ENCODE measurements around the gene RXFP1. TPM values are rescaled to one million over a fixed set of nuclear protein-coding genes. Genes with fewer than 3 reads are reported as not detected.

The RXFP1 gene
- total and polyA plus RNA-seq, 7 donors, result 0.09 TPM; not detected in 6

DNA sequence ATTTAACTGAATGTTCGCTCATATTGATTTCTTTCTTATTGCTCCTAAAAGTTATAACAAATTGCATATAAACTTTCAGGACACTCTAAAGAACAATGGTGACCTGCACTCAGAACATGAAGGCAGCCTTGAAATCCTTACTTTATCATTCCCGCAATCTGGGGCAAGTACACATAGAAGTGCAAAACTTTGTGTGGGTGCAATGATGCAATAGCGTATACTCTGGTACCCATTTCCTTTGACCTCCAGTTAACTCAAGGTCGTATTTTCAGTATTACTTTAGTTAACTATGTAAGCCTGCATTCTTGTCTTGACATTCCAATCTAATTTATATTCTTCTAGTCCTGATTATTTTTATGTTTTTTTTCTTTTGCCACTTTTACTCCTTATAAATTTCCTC, 85.3 kb downstream of the RXFP1 start:
- intact Hi-C loops (cut with DNase I), result no loop called here
- Histone ChIP-seq H3K27ac (no peak overlapping the region), H3K4me3 (no peak overlapping the region), H3K4me1 (peaks cover 0 to 7% (median 0%) of the 10 kb centered on the region in 4 donors), H3K36me3 (no peaks in the 10 kb centered on the region), H3K27me3 (no peaks in the 10 kb centered on the region), H3K9me3 (no peaks in the 10 kb centered on the region)
- 83 to 88% methylated on average over 4 of the region's 4 CpGs for WGBS, 2 donors
- TF ChIP-seq, protein P1, sequence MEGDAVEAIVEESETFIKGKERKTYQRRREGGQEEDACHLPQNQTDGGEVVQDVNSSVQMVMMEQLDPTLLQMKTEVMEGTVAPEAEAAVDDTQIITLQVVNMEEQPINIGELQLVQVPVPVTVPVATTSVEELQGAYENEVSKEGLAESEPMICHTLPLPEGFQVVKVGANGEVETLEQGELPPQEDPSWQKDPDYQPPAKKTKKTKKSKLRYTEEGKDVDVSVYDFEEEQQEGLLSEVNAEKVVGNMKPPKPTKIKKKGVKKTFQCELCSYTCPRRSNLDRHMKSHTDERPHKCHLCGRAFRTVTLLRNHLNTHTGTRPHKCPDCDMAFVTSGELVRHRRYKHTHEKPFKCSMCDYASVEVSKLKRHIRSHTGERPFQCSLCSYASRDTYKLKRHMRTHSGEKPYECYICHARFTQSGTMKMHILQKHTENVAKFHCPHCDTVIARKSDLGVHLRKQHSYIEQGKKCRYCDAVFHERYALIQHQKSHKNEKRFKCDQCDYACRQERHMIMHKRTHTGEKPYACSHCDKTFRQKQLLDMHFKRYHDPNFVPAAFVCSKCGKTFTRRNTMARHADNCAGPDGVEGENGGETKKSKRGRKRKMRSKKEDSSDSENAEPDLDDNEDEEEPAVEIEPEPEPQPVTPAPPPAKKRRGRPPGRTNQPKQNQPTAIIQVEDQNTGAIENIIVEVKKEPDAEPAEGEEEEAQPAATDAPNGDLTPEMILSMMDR (IDR thresholded peaks at IDR 0.05), result no peak
- TF ChIP-seq POLR2A (IDR thresholded peaks at IDR 0.05) (no peak), EP300 (IDR thresholded peaks at IDR 0.05) (no peak), POLR2AphosphoS5 (IDR thresholded peaks at IDR 0.05) (no peak)
- no peak for DNase-seq

- 73 to 85% methylated on average over 4 of the region's 4 CpGs for WGBS, 2 donors
- TF ChIP-seq, protein P1 (IDR thresholded peaks at IDR 0.05), result no peak
- TF ChIP-seq POLR2A (IDR thresholded peaks at IDR 0.05) (no peak), POLR2AphosphoS5 (IDR thresholded peaks at IDR 0.05) (no peak), EP300 (IDR thresholded peaks at IDR 0.05) (no peak)
- intact Hi-C loops (cut with DNase I), result no loop called here
Observed at GRCh38 chr4:158609116-158609515, 87.4 kb downstream of the RXFP1 start.

DNA sequence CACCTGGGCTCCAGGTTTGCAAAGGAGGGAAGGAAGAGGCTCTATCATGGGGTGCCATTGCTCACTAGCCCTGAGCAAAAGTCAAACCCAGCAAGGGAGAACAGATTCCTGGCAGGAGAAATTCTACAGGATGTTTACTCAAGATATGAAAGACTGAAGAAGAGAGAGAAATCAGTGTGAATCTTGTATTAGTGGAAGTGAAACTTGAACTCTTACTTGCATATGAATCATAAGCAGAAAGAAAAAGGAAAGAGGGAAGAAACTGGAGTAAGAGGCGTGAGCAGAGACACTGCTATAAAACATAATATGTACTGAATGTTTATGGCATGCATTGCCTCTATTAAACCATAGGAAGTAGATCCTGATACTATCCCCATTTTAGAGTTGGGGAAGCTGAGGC, 89.1 kb downstream of the RXFP1 start:
- no peaks in the 10 kb centered on the region for H3K27me3 ChIP-seq
- no peaks in the 10 kb centered on the region for H3K4me1 ChIP-seq
- intact Hi-C loops (cut with DNase I), result no loop called here
- H3K27ac ChIP-seq, result no peak overlapping the region
- 8 to 39% methylated on average over 1 of the region's 1 CpG for WGBS, 2 donors
- TF ChIP-seq POLR2A (IDR thresholded peaks at IDR 0.05), result no peak
- TF ChIP-seq, protein P1 (IDR thresholded peaks at IDR 0.05), result no peak
- no peak for TF ChIP-seq POLR2AphosphoS5 (IDR thresholded peaks at IDR 0.05)
- TF ChIP-seq EP300 (IDR thresholded peaks at IDR 0.05), result no peak
- no peaks in the 10 kb centered on the region for H3K36me3 ChIP-seq
- DNase-seq, result no peak
- no peaks in the 10 kb centered on the region for H3K9me3 ChIP-seq
- no peak overlapping the region for H3K4me3 ChIP-seq

More at GRCh38 chr4:158609116-158609515, 87.4 kb downstream of the RXFP1 start:
- Histone ChIP-seq H3K36me3 (no peaks in the 10 kb centered on the region), H3K9me3 (no peaks in the 10 kb centered on the region), H3K4me3 (no peak overlapping the region), H3K4me1 (peaks cover 0 to 4% (median 0%) of the 10 kb centered on the region in 4 donors), H3K27me3 (no peaks in the 10 kb centered on the region), H3K27ac (no peak overlapping the region)
- no peak for DNase-seq

GRCh38 chr4:158613046-158613445, 91.4 kb downstream of the RXFP1 start:
- DNase-seq, result no peak
- no peaks in the 10 kb centered on the region for H3K27me3 ChIP-seq
- WGBS, 2 donors, result 63 to 77% methylated on average over 1 of the region's 1 CpG
- intact Hi-C loops (cut with DNase I), result no loop called here
- TF ChIP-seq, protein P1 (IDR thresholded peaks at IDR 0.05), result no peak
- no peak for TF ChIP-seq POLR2AphosphoS5 (IDR thresholded peaks at IDR 0.05)
- TF ChIP-seq POLR2A (IDR thresholded peaks at IDR 0.05), result no peak
- TF ChIP-seq EP300 (IDR thresholded peaks at IDR 0.05), result no peak
- no peaks in the 10 kb centered on the region for H3K9me3 ChIP-seq
- no peaks in the 10 kb centered on the region for H3K4me1 ChIP-seq
- no peaks in the 10 kb centered on the region for H3K36me3 ChIP-seq
- H3K4me3 ChIP-seq, result no peak overlapping the region
- H3K27ac ChIP-seq, result no peak overlapping the region

DNA sequence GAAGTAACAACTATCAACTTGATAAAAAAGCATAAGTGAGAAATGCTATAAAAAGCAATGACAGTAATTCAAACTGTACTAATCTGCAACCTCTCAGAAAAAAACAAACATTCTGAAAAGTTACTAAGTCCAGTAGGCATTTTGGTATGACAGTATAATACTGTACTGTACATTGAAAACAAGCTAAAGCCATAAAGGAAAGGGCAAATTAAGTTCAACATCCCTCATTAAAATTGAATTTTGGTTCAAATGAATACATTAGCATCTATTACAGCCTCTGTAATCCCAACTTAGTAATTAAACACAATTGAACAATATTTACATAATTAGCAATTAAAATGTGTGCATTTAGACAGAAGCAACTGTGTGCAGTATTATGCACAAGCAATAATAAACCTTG, 96.3 kb downstream of the RXFP1 start:
- no peak overlapping the region for H3K27ac ChIP-seq
- TF ChIP-seq EP300 (IDR thresholded peaks at IDR 0.05) (no peak), POLR2A (IDR thresholded peaks at IDR 0.05) (no peak), POLR2AphosphoS5 (IDR thresholded peaks at IDR 0.05) (no peak)
- TF ChIP-seq, protein P1 (IDR thresholded peaks at IDR 0.05), result no peak
- no peak for DNase-seq
- H3K9me3 ChIP-seq, result no peaks in the 10 kb centered on the region
- H3K27me3 ChIP-seq, result no peaks in the 10 kb centered on the region
- H3K4me3 ChIP-seq, result no peak overlapping the region
- H3K4me1 ChIP-seq, result no peaks in the 10 kb centered on the region
- H3K36me3 ChIP-seq, result no peaks in the 10 kb centered on the region
- intact Hi-C loops (cut with DNase I), result no loop called here
